CD1c-positive myeloid dendritic cell (primary cell): ENCODE measurements around the gene FBXO4.

Source experiments
- DNase-seq: peaks from one replicate; pipeline ENCODE4 v3.0.0-alpha.2; 2016; ENCODE audit errors: extremely low spot score

The FBXO4 gene

GRCh38 chr5:41924872-41925554 lies at the start of gene FBXO4:
TSS of gene FBXO4 (plus strand) at chr5:41925281. CDS start at chr5:41925310, 29 bp downstream.
- peak; percentile 97 for DNase-seq

- no peak for DNase-seq
Measured at GRCh38 chr5:41876678-41877077, 48.4 kb upstream of the FBXO4 start.

GRCh38 chr5:41877408-41877807 lies 47.7 kb upstream of the FBXO4 start:
- no peak for DNase-seq

- DNase-seq = no peak
Measured at GRCh38 chr5:41878173-41878572, 46.9 kb upstream of the FBXO4 start.

- no peak for DNase-seq
Measured at GRCh38 chr5:41878643-41879478, 46.2 kb upstream of the FBXO4 start.

- no peak for DNase-seq
Measured at GRCh38 chr5:41882765-41883164, 42.3 kb upstream of the FBXO4 start.

GRCh38 chr5:41883243-41883642 lies 41.8 kb upstream of the FBXO4 start:
- DNase-seq = no peak

GRCh38 chr5:41883936-41884335 lies 41.1 kb upstream of the FBXO4 start:
- DNase-seq = no peak

- DNase-seq = no peak
Measured at GRCh38 chr5:41885286-41885685, 39.8 kb upstream of the FBXO4 start.

- DNase-seq = no peak
Measured at GRCh38 chr5:41891066-41891707, 33.9 kb upstream of the FBXO4 start.

GRCh38 chr5:41892031-41892430 lies 33.0 kb upstream of the FBXO4 start:
- DNase-seq = no peak

GRCh38 chr5:41893074-41893851 lies 31.8 kb upstream of the FBXO4 start:
- DNase-seq = no peak

GRCh38 chr5:41896230-41896629 lies 28.9 kb upstream of the FBXO4 start:
- DNase-seq = peak; percentile 17

GRCh38 chr5:41903382-41903891 lies 21.6 kb upstream of the FBXO4 start:
- DNase-seq = no peak

GRCh38 chr5:41903892-41904799 lies 20.9 kb upstream of the FBXO4 start, which contains the start of gene RIMOC1:
TSS of gene RIMOC1 (plus strand) at chr5:41904344. CDS start at chr5:41904368, 24 bp downstream.
- peak; percentile 99 for DNase-seq

GRCh38 chr5:41906151-41906550 lies 18.9 kb upstream of the FBXO4 start:
- DNase-seq = no peak

GRCh38 chr5:41908374-41909079 lies 16.6 kb upstream of the FBXO4 start:
- no peak for DNase-seq

GRCh38 chr5:41918105-41918504 lies 7.0 kb upstream of the FBXO4 start:
- no peak for DNase-seq

- DNase-seq = no peak
Measured at GRCh38 chr5:41921166-41921565, 3.9 kb upstream of the FBXO4 start.

GRCh38 chr5:41921874-41922273 lies 3.2 kb upstream of the FBXO4 start:
- no peak for DNase-seq
